Measurements from ENCODE around the gene CLK4. TPM values are rescaled to one million over a fixed set of nuclear protein-coding genes. Genes with fewer than 3 reads are reported as not detected.
A peak's percentile ranks its signal among the peaks of the same experiment; 100 is the strongest.
"Not testable (repeated sequence)": the region's sequence is repeated elsewhere in the genome, so short reads cannot be mapped to it uniquely, and the experiment has no call there.

The CLK4 gene
- total RNA-seq, 1 experiment from 2014 or later = 27.7 TPM

DNA sequence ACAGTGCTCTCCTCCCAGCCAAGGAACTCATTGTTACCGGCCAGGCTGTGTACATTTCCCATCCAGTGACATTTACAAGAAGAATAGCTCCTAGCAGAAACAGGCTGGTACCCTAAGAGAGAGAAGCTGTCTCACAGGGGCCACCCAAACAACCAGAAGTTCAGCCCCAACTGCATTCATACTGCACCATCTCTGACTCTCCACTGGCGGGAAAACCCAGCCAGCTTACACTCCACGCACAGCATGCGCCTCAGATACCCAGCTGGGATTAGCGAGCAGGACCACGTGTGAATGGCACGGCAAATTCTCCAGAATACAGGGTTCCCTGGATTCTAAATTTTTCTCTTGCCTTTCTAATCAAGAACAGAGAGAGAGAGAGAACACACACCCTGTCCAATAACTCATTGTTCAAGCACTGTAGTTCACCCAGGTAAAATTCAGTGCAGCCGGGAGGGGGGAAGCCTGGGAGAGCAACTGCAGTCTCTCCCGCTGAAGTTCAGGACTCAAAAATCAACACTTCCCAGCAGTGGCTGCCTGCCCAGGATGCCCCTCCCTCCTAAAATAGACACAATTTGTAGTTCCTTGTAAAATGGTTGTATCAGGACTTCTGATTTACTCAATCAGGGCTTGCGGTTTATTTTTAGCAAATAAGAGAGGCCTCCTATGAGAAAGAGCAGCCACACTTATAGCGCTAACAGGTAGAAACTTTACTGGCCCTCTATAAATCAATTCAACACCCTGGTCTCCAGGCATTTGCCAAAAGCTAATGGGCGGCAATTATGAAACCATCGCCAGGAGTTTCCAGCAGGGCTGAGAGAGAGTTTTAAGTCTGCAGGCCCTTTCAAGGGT, 38.9 kb downstream of the CLK4 start:
- no peaks in the 10 kb centered on the region for H3K9me2 ChIP-seq (replicated peaks; ENCODE audit: insufficient read depth, low read length)
- no peak overlapping the region for H2AFZ ChIP-seq (ENCODE audit: low read length)
- no peaks in the 10 kb centered on the region for H3K4me1 ChIP-seq (ENCODE audit: low read length)
- no peak overlapping the region for H3K9ac ChIP-seq (ENCODE audit: low read length)
- H3K36me3 ChIP-seq (ENCODE audit: insufficient read depth, low read length) = no peaks in the 10 kb centered on the region
- DNase-seq = no peak
- H4K20me1 ChIP-seq (ENCODE audit: insufficient read depth, low read depth, low read length) = no peaks in the 10 kb centered on the region
- H3K27me3 ChIP-seq (ENCODE audit: low read length) = no peaks in the 10 kb centered on the region
- no peaks in the 10 kb centered on the region for H3K79me2 ChIP-seq (ENCODE audit: low read length)
- no peak overlapping the region for H3K27ac ChIP-seq (ENCODE audit: low read length)
- H3K4me2 ChIP-seq (ENCODE audit: low read depth, low read length, poor library complexity, severe bottlenecking) = no peak overlapping the region
- H3K4me3 ChIP-seq (ENCODE audit: low read length) = no peak overlapping the region
- H3K9me3 ChIP-seq (ENCODE audit: low read length) = no peaks in the 10 kb centered on the region

DNA sequence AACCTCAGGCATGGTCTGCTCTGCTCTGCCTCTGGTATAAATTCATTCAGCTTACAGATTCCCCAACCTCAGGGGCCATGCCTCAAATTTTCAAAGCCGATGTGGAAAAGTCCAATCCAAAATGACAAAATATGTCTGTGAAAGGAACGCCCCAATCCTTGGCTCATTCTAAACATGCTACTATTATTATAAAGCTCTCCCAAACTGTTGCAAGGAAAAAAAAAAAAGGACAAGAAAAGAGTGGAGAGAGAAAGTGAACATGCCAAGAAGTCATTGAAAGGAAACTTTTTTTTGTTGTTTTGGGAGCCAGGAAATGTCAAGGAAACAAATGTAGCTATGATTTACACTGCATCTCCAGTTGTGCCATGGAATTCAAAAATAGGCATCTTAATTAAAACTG, 40.5 kb downstream of the CLK4 start:
- Histone ChIP-seq H3K36me3 (ENCODE audit: insufficient read depth, low read length) (no peaks in the 10 kb centered on the region), H3K9me3 (ENCODE audit: low read length) (no peaks in the 10 kb centered on the region), H4K20me1 (ENCODE audit: insufficient read depth, low read depth, low read length) (no peaks in the 10 kb centered on the region), H2AFZ (ENCODE audit: low read length) (no peak overlapping the region), H3K27me3 (ENCODE audit: low read length) (no peaks in the 10 kb centered on the region), H3K27ac (ENCODE audit: low read length) (no peak overlapping the region), H3K4me3 (ENCODE audit: low read length) (no peak overlapping the region), H3K4me1 (ENCODE audit: low read length) (no peaks in the 10 kb centered on the region), H3K4me2 (ENCODE audit: low read depth, low read length, poor library complexity, severe bottlenecking) (no peak overlapping the region), H3K9ac (ENCODE audit: low read length) (no peak overlapping the region), H3K79me2 (ENCODE audit: low read length) (no peaks in the 10 kb centered on the region), H3K9me2 (replicated peaks; ENCODE audit: insufficient read depth, low read length) (no peaks in the 10 kb centered on the region)
- no peak for DNase-seq

DNA sequence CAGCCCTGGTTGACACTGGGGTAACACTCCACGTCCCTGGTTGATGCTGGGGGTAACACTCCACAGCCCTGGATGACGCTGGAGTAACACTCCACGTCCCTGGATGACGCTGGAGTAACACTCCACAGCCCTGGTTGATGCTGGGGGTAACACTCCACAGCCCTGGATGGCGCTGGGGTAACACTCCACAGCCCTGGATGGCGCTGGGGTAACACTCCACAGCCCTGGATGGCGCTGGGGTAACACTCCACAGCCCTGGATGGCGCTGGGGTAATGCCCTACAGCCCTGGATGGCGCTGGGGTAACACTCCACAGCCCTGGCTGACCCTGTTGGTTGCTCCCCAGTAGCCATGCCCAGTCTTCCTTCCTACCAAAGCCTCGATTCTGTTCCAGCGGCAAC, 41.4 kb downstream of the CLK4 start:
- DNase-seq = peak; percentile 71
- not testable (repeated sequence) for H3K27me3 ChIP-seq (ENCODE audit: low read length); H3K27ac ChIP-seq (ENCODE audit: low read length)

DNA sequence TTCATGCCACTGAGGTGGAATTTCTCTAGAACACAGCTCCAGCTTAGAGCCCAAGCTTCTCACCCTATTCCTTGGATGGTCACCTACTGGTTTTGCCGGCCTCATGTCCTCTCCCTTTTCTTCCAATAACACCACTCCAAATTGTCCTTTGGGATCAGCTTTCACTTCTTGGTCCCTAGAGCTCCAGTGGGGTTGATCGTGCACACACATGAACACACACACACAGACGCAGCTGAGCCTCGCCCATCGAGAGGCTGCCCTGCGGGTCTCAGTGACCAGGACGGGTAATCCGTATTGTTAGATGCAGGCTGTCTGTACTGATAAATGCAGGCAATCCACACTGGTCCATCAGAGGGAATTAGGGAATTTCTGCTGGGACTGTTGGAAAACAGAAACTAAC, 43.6 kb downstream of the CLK4 start:
- H4K20me1 ChIP-seq (ENCODE audit: insufficient read depth, low read depth, low read length) = no peaks in the 10 kb centered on the region
- H3K9me2 ChIP-seq (replicated peaks; ENCODE audit: insufficient read depth, low read length) = no peaks in the 10 kb centered on the region
- no peak overlapping the region for H3K4me3 ChIP-seq (ENCODE audit: low read length)
- H3K79me2 ChIP-seq (ENCODE audit: low read length) = no peaks in the 10 kb centered on the region
- no peak overlapping the region for H3K27ac ChIP-seq (ENCODE audit: low read length)
- no peak overlapping the region for H3K4me2 ChIP-seq (ENCODE audit: low read depth, low read length, poor library complexity, severe bottlenecking)
- no peaks in the 10 kb centered on the region for H3K9me3 ChIP-seq (ENCODE audit: low read length)
- H3K36me3 ChIP-seq (ENCODE audit: insufficient read depth, low read length) = no peaks in the 10 kb centered on the region
- no peak overlapping the region for H3K9ac ChIP-seq (ENCODE audit: low read length)
- H3K27me3 ChIP-seq (ENCODE audit: low read length) = no peaks in the 10 kb centered on the region
- no peaks in the 10 kb centered on the region for H3K4me1 ChIP-seq (ENCODE audit: low read length)
- H2AFZ ChIP-seq (ENCODE audit: low read length) = no peak overlapping the region
- no peak for DNase-seq

More for the DNA sequence above, 41.4 kb downstream of the CLK4 start:
- H3K9me2 ChIP-seq (replicated peaks; ENCODE audit: insufficient read depth, low read length); H3K79me2 ChIP-seq (ENCODE audit: low read length); H3K9ac ChIP-seq (ENCODE audit: low read length); H3K4me3 ChIP-seq (ENCODE audit: low read length); H3K4me1 ChIP-seq (ENCODE audit: low read length); H2AFZ ChIP-seq (ENCODE audit: low read length); H3K36me3 ChIP-seq (ENCODE audit: insufficient read depth, low read length); H3K4me2 ChIP-seq (ENCODE audit: low read depth, low read length, poor library complexity, severe bottlenecking); H3K9me3 ChIP-seq (ENCODE audit: low read length); H4K20me1 ChIP-seq (ENCODE audit: insufficient read depth, low read depth, low read length): not testable (repeated sequence)

DNA sequence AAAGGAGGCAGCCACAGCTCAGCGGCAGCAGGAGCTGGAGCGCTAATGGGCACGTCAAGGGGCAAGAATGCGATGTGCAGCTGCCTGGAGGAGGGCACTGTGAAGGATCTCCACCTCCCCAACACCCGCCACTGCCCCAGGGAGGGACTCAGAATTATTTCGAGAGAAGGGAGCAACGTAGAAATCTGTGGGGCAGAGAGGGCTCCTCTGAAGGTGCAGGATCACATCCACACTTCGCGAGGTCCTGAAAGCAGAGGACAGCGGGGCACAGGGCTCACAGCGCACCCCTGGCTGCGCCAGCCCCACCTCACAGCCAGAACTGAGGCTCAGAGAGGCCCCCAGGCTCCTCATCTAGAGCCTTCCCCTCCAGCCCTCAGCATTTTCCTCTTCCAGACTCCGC, 44.6 kb downstream of the CLK4 start:
- no peak overlapping the region for H2AFZ ChIP-seq (ENCODE audit: low read length)
- H3K4me2 ChIP-seq (ENCODE audit: low read depth, low read length, poor library complexity, severe bottlenecking) = no peak overlapping the region
- H3K4me3 ChIP-seq (ENCODE audit: low read length) = no peak overlapping the region
- H3K9ac ChIP-seq (ENCODE audit: low read length) = no peak overlapping the region
- H3K27ac ChIP-seq (ENCODE audit: low read length) = no peak overlapping the region
- DNase-seq = no peak
- H4K20me1 ChIP-seq (ENCODE audit: insufficient read depth, low read depth, low read length) = no peaks in the 10 kb centered on the region
- no peaks in the 10 kb centered on the region for H3K36me3 ChIP-seq (ENCODE audit: insufficient read depth, low read length)
- no peaks in the 10 kb centered on the region for H3K79me2 ChIP-seq (ENCODE audit: low read length)
- no peaks in the 10 kb centered on the region for H3K27me3 ChIP-seq (ENCODE audit: low read length)
- no peaks in the 10 kb centered on the region for H3K9me3 ChIP-seq (ENCODE audit: low read length)
- H3K4me1 ChIP-seq (ENCODE audit: low read length) = no peaks in the 10 kb centered on the region
- no peaks in the 10 kb centered on the region for H3K9me2 ChIP-seq (replicated peaks; ENCODE audit: insufficient read depth, low read length)

DNA sequence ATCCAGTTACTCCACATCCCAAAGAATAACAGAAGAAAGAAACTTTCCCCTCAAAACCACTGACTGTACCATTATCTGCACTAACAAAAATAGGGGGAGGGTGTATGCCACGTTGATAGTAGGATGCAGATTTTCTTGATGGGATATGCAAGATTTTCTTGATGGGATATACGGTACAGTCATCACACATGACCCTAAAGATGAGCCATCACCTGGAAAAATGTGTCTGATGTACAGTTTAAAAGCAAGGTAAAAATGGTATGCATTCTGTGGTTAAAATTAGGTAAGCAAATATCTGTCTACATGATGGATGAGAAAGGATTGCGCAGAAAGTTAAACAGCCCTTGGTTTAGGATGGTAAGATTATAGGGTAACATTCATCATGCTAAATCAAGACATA, 45.2 kb downstream of the CLK4 start:
- H2AFZ ChIP-seq (ENCODE audit: low read length) = no peak overlapping the region
- H3K9me2 ChIP-seq (replicated peaks; ENCODE audit: insufficient read depth, low read length) = no peaks in the 10 kb centered on the region
- H3K9ac ChIP-seq (ENCODE audit: low read length) = no peak overlapping the region
- H4K20me1 ChIP-seq (ENCODE audit: insufficient read depth, low read depth, low read length) = no peaks in the 10 kb centered on the region
- no peaks in the 10 kb centered on the region for H3K9me3 ChIP-seq (ENCODE audit: low read length)
- no peaks in the 10 kb centered on the region for H3K79me2 ChIP-seq (ENCODE audit: low read length)
- no peak for DNase-seq
- no peaks in the 10 kb centered on the region for H3K4me1 ChIP-seq (ENCODE audit: low read length)
- H3K27me3 ChIP-seq (ENCODE audit: low read length) = no peaks in the 10 kb centered on the region
- H3K4me2 ChIP-seq (ENCODE audit: low read depth, low read length, poor library complexity, severe bottlenecking) = no peak overlapping the region
- H3K4me3 ChIP-seq (ENCODE audit: low read length) = no peak overlapping the region
- H3K27ac ChIP-seq (ENCODE audit: low read length) = no peak overlapping the region
- no peaks in the 10 kb centered on the region for H3K36me3 ChIP-seq (ENCODE audit: insufficient read depth, low read length)

DNA sequence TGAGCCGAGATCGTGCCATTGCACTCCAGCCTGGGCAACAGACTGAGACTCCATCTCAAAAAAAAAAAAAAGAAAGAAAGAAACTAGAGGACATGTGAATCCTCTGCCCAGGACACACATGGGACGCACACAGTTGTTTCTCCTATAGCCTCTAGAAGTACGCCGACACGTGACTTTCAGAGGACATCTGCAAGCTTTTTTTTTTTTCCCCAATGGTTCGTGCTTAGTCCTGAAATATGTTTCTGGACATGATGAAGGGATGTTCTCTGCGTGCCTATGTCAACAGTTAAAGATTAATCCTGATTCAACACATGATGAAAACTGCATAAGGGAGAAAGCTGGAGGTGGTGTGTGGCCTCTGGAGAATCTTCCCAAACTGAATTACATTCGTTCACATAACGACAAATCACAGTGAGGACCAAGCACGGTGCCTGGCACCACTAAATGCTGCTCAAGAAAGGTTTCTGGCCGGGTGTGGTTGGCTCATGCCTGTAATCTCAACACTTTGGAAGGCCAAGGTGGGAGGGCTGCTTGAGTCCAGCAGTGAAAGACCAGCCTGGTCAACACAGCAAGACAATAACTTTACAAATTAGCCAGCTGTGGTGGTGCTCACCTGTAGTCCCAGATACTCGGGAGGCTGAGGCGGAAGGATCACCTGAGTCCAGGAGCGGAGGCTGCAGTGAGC, 46.4 kb downstream of the CLK4 start:
- H3K9ac ChIP-seq (ENCODE audit: low read length) = no peak overlapping the region
- H3K27ac ChIP-seq (ENCODE audit: low read length) = no peak overlapping the region
- H3K36me3 ChIP-seq (ENCODE audit: insufficient read depth, low read length) = no peaks in the 10 kb centered on the region
- no peak for DNase-seq
- H3K4me3 ChIP-seq (ENCODE audit: low read length) = no peak overlapping the region
- H3K27me3 ChIP-seq (ENCODE audit: low read length) = no peaks in the 10 kb centered on the region
- no peaks in the 10 kb centered on the region for H3K79me2 ChIP-seq (ENCODE audit: low read length)
- no peak overlapping the region for H2AFZ ChIP-seq (ENCODE audit: low read length)
- no peaks in the 10 kb centered on the region for H3K9me2 ChIP-seq (replicated peaks; ENCODE audit: insufficient read depth, low read length)
- H3K9me3 ChIP-seq (ENCODE audit: low read length) = no peaks in the 10 kb centered on the region
- H3K4me1 ChIP-seq (ENCODE audit: low read length) = no peaks in the 10 kb centered on the region
- H3K4me2 ChIP-seq (ENCODE audit: low read depth, low read length, poor library complexity, severe bottlenecking) = no peak overlapping the region
- H4K20me1 ChIP-seq (ENCODE audit: insufficient read depth, low read depth, low read length) = no peaks in the 10 kb centered on the region

DNA sequence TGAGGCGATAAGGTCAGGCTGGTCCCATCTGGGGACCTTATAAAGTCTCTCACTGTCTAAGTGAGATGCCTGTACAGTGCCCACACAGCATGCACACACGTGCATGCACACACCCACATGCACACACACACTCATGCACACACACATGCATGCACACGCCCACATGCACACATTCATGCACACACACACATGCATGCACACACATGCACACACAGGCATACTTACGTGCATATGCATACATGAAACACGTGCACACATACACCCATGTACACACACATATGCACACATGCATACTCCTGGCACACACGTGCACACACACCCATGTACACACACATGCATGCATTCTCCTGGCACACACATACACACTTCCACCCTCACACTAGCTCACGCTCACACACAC, 48.9 kb downstream of the CLK4 start:
- H3K4me1 ChIP-seq (ENCODE audit: low read length) = no peaks in the 10 kb centered on the region
- no peaks in the 10 kb centered on the region for H3K27me3 ChIP-seq (ENCODE audit: low read length)
- H3K9me3 ChIP-seq (ENCODE audit: low read length) = no peaks in the 10 kb centered on the region; the same call in 1 of the 2 replicates
- no peak overlapping the region for H3K9ac ChIP-seq (ENCODE audit: low read length)
- no peaks in the 10 kb centered on the region for H3K9me2 ChIP-seq (replicated peaks; ENCODE audit: insufficient read depth, low read length)
- H2AFZ ChIP-seq (ENCODE audit: low read length) = no peak overlapping the region
- no peak overlapping the region for H3K27ac ChIP-seq (ENCODE audit: low read length)
- no peak for DNase-seq
- H4K20me1 ChIP-seq (ENCODE audit: insufficient read depth, low read depth, low read length) = no peaks in the 10 kb centered on the region
- H3K36me3 ChIP-seq (ENCODE audit: insufficient read depth, low read length) = no peaks in the 10 kb centered on the region
- H3K79me2 ChIP-seq (ENCODE audit: low read length) = no peaks in the 10 kb centered on the region
- H3K4me2 ChIP-seq (ENCODE audit: low read depth, low read length, poor library complexity, severe bottlenecking) = no peak overlapping the region
- no peak overlapping the region for H3K4me3 ChIP-seq (ENCODE audit: low read length)

Data from Karpas-422 (cell line).